Stimulated activated CD8-positive, alpha-beta memory T cell treated with anti-CD3 and anti-CD28 coated beads, Interleukin-15, amount 100 ng/mL, for 48 hours (primary cell): ENCODE measurements around the gene PDE7B.

Experiments
- DNase-seq, 2 donors: peaks; one replicate each; pipeline ENCODE4 v3.0.0-alpha.2; 2020; ENCODE audit warnings: low read depth in 2 of 2

PDE7B gene

GRCh38 chr6:135884136-135884535, 32.6 kb downstream of the PDE7B start:
- no peak for DNase-seq

GRCh38 chr6:135887069-135887468, 35.6 kb downstream of the PDE7B start:
- no peak for DNase-seq

DNA sequence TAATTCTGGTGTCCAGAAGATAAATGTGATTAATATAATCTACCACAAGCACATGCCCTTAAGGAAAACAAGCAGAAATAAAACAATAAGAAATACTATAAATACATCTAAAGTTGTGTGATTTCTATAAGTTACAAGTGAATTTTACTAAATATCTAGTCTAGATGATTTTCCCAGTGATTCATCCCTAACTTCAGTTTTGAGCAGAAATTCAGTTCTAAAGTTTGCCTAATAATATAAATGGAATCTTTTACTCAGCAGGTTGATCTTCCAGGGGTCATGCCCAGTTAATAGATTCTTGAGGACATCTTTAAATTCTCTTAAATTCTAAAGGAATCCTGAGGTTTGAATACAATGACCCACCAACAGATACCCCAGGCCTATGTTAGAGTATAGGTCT, 37.3 kb downstream of the PDE7B start:
- no peak for DNase-seq

- DNase-seq, result no peak
Observed at GRCh38 chr6:135890876-135891275, 39.4 kb downstream of the PDE7B start.

- DNase-seq, result no peak
Observed at GRCh38 chr6:135891710-135892109, 40.2 kb downstream of the PDE7B start.

DNA sequence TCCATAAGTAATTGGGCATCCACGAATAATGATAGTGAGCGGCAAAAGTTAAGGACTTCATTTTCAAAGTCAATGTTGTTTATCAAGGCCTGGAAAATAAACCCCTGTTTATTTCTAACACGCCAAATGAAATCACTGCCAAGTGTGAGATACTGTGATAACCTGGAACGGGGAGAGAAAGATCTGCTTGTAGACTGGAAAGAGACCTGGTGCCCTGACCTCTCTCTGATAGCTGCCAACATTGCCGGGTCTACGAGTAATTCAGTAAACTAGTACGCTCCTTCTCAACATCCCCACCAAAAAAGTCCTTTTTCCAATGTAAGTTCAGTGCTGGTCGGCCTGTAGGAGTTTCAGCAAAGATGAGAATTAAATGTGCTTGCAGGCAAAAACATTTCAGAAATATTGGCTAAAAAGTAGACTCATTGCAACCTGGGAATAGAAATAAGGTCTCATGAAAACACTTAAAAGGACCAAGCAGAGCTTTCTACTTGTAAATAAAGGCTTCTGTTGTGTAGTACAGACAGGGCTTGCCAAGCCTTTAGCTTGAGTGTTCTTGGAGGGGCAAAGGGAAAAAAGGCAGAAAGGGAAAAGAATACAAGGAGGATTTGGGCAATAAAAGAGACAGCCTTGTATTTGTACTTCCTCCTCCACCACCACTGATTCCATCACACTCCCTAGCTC, 43.9 kb downstream of the PDE7B start:
- no peak for DNase-seq

DNA sequence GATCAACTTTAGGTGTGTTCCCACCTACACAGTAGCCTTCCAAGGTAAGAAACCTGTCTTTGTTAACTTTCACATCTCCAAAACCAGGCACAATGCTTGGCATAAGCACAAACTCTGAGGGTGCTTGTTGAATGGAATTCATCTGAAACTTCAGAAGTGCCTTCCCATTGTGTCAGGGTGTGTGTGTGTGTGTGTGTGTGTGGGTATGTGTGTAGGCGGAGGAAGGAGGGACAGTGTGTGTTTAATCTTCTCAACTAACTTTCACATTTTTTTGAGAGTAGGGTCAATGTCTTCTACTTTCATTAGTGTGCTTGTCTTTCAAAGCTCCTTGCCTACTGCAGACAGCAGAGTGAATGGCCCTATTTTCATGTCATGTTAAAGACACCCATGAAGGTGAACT, 45.6 kb downstream of the PDE7B start:
- no peak for DNase-seq

GRCh38 chr6:135901774-135902524, 50.4 kb downstream of the PDE7B start:
- no peak for DNase-seq

GRCh38 chr6:135902756-135903331, 51.3 kb downstream of the PDE7B start:
- no peak for DNase-seq

- no peak for DNase-seq
Observed at GRCh38 chr6:135904666-135905065, 53.2 kb downstream of the PDE7B start.

DNA sequence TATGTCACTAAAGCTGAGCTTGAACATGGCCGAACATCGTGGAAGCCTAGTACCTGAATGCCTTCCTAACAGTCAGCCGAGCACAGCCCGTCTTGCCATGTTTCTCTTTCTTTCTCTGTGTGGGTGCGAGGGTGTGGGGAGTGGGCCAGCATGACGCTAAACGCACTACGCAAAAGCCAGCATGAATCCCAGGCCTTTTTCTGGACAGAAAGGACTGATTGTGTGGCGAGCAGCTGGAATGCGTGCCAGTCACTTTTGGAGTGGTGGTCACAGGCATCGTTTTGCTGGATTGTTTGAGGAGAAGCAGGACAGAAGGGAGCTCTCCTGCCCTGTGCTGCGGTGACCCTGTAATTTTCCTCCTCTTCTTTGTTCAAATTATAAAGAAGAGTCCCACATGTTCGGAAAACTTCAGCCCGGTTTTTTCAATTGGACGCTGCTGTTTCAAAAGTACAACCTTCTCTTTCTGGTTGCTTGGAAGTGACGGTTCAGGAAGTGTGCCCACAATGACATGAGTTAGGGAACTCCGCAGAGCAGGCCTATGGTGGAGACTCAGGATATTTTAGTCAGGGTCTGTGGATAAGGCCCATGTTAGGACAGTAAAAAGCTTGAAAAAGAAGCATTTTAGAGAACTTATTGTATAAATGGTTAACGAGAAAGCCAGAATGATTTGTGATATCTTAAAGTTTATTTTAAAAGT, 54.3 kb downstream of the PDE7B start:
- DNase-seq, result no peak

DNA sequence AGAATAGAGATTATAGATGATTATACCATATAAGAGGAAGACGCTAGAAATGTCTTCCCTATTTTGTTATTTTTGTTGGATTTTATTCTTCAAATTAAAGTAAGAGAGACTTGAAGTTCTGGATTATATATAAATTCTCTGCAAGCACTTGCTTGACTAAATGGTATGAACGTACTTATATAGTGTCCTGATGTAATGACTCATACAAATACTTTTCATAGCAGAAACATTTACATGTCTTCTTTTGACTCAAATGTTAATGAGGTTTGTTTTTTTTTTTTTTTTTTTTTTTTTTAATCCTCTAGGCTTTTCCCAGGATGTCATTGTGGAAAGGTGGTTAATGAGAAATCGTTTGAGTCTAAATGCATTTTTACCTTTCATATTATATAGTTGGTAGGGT, 55.0 kb downstream of the PDE7B start:
- no peak for DNase-seq

DNA sequence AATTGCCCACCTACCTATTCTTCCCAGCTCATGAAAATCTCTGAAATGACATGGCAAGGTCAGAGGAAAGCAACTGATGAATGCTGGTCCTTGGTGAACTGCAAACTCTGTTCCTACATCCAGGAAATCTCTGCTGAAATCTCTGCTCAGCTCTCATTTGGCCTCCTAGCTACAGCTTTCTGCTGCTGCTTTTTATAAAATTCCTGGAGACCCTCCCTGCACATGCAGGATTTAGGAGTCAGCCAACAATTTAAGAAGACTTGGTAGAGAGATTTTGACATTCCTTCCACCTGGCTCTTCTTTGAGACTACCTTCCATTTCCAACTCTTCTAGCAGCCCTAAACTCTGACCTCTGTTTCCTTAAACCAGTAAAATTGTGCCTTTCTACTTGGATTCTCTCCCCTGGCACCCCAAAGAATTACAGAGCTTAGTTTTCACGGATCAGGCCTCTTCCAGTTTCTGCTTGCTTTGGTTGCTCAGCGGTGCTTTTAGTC, 55.5 kb downstream of the PDE7B start:
- no peak for DNase-seq

GRCh38 chr6:135909737-135910387, 58.4 kb downstream of the PDE7B start:
- DNase-seq, result peak in 1 of 2 donors; percentile 23

DNA sequence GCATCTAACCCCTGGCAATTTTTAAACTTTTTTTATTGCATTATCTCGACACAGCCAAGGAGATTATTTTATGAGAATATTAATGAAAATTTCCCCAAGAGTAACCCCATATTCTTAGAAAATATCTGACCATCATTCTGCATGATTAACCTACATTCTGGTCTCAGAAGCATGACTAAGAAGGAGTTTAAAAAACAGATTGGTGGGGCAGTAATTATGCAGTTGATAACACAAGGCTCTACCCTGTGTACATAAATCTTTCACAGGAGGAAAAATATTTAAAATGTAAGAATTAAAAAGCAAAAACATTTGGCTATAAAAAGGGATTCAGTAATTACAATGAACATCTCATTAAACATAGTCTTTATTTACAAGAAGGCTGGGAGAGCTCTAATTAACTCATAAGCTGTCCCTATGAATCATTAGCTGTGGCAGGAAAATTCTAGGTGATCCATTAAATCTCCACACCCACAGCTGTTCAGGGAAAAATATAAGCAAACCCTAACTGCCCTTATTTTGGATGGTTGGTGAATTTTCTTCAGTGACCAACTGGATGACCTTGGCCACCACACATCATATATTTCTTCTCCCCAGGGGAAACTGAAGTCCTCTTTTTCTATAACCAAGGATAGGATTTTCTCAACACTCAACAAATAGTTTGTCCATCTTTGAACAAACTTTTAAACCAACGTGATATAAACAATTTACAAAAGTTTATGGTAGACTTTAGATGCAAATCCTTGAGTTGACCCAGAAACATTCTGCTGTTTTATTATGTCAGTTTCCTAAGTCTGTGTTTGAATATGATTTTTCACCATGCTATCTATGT, 59.5 kb downstream of the PDE7B start:
- DNase-seq, result no peak

- no peak for DNase-seq
Observed at GRCh38 chr6:135913785-135914184, 62.3 kb downstream of the PDE7B start.

DNA sequence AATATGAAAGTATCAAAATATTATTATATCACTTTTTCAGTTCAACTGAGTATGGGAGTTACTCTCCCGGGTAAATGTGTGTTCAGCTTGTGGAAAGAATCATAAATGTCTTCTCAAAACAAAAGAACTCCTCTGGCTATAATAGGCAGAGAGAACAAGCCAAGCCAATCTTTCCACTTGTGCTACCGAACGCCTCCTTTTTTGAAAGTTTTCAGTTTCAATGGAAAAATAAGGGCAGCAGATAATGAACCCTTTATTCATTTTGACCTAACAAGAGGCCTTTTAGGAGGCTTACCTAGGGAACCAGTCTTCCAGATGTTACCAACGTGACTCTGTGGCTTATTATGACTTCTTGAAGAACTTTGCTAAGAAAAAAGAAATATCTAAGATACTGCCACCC, 67.5 kb downstream of the PDE7B start:
- DNase-seq, result no peak

DNA sequence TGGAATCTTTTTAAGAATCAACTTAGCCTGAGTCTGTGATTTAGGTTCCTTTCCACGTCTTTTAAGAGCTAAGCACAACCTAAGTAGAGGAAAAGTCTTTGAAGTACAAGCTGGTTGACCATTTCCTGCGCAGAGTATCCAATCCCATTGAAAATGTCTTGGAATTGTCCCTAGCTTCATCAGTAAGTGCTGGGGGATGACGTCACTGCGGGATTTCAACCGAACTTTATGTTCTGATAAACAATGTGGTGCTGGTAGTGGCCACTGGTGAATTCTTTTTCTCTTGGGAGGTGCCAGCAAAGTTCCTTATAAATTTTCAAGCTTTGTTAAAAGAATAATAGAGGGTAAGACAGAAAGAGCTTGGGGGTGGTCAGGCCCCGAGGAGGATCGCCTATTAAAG, 69.2 kb downstream of the PDE7B start:
- DNase-seq, result no peak

- DNase-seq, result no peak
Observed at GRCh38 chr6:135921188-135921587, 69.7 kb downstream of the PDE7B start.

DNA sequence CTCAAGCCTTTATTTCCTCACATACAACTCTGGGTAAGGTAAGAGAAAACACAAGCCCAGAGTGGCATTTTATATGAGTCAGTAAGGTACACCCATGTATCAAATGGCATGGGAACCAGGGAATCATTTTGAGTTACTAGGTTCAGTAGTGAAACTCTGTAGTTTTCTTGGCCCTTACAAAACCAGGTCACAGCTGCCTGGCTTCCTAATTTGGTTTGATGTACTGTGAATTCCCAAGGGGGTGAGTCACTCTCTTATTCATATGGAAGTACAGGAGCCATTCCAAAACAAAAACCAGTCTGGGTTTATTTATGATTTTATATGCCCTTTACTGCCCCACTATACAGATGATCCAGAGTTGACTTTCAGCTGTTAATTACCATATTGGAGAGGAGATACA, 70.7 kb downstream of the PDE7B start:
- no peak for DNase-seq

- no peak for DNase-seq
Observed at GRCh38 chr6:135922746-135923145, 71.2 kb downstream of the PDE7B start.
